Fibroblast of peridontal ligament (primary cell): ENCODE measurements around the gene SIGLEC12.
"Not testable (repeated sequence)": the region's sequence is repeated elsewhere in the genome, so short reads cannot be mapped to it uniquely, and the experiment has no call there.

Experiments used
- DNase-seq: peaks from one replicate; pipeline ENCODE4 v3.0.0-alpha.2; 2010; ENCODE audit errors: extremely low read depth

Gene SIGLEC12

DNA sequence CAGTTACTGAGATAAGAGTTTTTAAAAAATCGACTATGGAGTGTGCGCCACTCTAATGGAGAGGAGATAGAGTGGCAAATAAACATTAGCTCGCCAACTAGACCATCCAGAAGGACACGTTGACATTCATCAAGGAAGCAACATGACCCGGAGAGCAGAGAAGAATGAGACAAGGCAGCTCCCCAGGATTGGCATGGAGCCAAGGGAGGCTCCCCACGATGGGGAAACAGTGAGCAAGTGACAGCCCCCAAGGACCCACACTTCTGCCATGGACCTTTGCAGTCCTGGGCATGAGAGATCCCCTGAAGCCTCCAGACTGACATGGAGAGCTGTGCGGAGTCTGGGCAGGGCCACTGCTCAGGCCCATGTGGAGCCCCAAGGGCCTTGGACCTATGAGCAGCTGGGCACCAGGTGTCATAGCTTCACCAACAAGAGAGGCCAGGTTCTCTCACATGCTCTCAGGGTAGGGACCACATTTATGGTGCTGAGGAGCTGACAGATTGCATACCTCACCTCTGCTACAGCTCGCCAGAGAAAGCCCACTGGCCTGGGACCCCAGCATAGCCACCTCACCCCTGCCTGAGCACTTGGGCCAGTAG is 23.2 kb upstream of the SIGLEC12 start:
- no peak for DNase-seq

DNA sequence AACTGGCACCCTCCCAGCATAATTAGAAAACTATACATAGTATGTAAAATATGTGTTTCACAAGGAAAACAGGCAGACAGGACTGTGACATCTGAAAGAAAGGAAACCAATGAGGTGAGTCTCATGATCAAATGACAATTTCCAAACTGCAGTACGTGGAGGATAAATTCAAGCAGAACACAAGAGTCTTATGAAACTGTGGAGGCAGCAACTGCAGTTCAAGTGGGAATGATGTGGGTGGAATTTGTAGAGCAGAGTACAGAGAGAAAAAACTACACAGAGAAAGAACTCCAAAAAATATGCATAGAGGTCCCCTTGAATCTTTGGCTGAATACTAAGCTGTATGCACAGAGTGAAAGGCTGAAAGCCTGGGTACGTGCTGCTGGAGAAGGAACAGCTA is 20.2 kb upstream of the SIGLEC12 start:
- DNase-seq: no peak

DNA sequence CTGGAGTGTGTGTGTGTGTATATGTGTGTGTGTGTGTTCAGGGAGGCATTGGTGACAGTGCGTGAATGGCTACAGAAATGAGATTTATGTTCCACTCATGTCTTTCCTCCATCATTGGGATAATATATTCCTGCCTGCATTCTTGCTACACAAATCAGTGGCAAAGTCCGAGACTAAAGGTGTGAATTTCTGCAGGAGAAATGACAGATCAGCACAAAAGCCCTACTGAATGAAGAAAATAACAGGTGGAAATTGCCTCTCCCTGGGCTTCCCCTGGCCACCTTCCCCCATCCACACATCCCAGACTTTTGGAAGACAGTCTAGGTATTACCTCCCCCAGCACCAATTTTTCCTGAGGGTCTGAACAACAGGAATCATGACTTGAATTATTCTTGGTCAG is 19.8 kb upstream of the SIGLEC12 start:
- no peak for DNase-seq

DNA sequence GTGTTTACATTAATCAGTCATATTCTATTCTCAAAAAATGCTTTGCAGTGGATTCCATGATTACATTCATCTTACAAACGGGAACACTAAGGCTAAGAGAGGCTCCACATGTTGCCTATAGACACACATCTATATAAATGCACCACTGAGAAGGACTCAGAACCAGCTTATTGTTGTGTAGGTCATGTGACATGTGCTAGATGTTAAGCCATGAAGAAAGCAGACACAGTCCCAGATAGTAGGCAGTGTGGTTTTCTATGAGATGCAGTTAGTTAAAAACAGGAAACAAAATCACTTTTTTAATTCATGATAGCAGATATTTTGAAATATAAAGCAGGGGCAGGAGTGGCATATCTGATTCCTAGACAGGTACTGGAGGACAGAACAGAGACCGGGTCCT is 19.1 kb upstream of the SIGLEC12 start:
- DNase-seq: no peak

- DNase-seq: peak; percentile 66
Measured at GRCh38 chr19:51514866-51515481, 13.4 kb upstream of the SIGLEC12 start.

- no peak for DNase-seq
Measured at GRCh38 chr19:51513968-51514367, 12.4 kb upstream of the SIGLEC12 start.

DNA sequence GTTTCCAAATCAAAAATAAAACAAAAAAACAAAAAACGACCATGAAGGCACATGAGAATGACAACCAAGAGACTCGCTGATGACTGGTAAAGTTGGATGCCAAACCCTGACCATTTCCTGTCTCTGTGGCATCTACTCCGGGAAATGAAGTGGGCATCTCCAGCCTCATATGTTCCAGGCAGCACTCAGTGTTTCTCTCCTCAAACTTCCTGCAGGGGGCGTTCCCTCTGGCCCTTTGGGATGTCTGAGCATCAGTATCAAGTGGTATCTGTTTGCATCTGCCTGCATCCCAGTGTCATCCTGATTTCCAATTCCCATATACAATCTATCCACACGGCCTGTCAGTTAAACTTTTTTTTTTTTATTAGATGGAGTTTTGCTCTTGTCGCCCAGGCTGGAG is 9.8 kb upstream of the SIGLEC12 start:
- DNase-seq: no peak

GRCh38 chr19:51509823-51510660 is 8.4 kb upstream of the SIGLEC12 start:
- no peak for DNase-seq

GRCh38 chr19:51508059-51508733 is 6.6 kb upstream of the SIGLEC12 start:
- DNase-seq: no peak

DNA sequence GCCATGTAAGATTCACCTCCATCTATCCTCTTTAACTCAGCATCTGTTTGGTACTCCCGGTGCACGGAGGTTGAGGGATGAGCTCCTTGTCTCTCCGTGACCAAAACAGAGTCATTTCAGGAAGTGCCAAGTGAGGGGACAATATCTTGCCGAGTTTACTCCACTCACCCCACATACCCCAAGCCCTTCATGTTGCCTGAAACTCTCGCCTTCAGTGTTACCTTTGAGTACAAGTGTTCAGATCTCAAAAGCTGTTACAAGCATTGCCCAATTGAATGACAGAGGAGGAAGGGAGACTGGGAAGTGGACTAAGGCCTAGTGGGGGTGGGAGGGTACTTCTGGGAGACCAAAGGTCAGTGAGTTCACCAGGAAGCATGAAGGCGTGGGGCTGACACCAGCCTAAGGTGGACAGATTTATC is 6.0 kb upstream of the SIGLEC12 start:
- DNase-seq: no peak

GRCh38 chr19:51507192-51507591 is 5.6 kb upstream of the SIGLEC12 start:
- no peak for DNase-seq

DNA sequence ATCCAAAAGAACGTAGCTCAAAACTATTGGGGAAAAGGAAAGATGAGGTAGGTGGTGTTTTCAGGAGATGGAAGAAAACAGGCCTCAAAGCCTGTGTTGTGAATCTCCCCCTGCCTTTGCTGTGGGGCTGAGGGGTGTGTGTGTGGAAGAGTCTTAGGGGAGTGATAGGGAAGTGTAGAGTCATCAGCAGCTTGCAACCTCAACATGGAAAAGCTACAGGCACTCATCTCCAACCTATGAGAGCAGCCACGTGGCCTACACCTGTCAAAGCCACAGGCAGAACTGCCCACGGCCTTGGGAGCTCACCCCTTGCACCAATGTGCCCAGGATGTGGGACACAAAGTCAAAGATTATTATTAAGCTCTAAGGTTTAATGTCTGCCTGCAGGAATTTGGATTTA is 4.3 kb upstream of the SIGLEC12 start:
- no peak for DNase-seq

DNA sequence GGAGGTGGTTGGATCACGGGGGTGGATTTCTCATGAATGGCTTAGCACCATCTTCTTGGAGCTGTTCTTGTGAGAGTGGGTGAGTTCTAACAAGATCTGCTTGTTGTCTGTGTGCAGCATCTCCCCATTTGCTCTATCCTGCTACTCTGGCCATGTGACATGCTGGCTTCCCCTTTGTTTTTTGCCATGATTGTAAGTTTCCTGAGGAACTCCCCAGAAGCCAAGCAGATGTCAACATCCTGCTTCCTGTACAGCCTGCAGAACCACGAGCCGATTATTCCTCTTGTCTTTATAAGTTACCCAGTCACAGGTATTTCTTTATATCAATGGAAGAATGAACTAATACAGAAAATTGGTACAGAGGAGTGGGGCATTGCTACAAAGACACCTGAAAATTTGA is 2.3 kb upstream of the SIGLEC12 start:
- no peak for DNase-seq

DNA sequence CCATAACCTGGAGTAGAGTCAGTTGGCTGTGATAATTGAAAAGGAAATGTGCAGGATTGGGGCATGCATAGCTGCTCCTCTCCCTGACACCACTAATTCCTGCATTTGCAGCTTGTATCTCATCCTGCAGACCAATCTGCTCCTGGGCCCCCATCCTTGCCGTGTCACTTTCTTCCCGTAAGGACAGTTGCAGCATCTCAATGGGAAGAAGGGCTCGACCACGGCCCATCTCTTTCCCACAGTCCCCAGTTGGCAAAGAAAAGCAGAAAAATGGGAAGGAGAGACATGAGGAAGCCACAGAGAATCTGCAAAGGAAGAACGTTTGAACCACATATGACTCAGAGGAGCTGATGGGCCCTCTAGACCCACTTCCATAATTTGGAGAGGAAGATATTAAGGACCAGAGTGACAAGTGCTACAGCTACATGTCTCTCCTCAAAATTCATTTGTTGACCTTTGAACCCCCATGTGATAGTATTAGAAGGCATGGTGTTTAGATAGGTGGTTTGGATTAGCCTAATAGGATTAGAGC is 1.8 kb upstream of the SIGLEC12 start:
- no peak for DNase-seq

DNA sequence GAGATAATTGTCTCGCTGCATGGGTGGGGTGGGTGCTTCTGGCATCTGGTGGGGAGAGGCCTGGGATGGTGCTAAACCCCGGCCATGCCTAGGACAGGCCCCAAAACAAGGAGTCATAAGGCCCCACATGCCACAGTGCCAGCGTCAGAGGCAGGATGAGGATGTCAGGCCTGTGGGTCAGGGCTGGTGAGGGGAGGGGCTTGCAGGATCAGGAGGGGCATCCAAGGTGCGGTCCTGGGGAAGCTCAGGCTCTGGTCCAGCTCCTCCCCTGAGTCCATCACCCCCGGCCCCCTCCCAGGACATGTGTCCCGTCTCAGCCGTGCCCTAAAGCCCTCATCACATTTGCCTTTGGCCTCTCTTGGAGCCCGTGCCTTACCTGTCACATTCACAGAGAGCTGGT is 669 bp downstream of the SIGLEC12 start:
- DNase-seq: not testable (repeated sequence)

- no peak for DNase-seq
Measured at GRCh38 chr19:51497666-51498065, 3.9 kb downstream of the SIGLEC12 start.

DNA sequence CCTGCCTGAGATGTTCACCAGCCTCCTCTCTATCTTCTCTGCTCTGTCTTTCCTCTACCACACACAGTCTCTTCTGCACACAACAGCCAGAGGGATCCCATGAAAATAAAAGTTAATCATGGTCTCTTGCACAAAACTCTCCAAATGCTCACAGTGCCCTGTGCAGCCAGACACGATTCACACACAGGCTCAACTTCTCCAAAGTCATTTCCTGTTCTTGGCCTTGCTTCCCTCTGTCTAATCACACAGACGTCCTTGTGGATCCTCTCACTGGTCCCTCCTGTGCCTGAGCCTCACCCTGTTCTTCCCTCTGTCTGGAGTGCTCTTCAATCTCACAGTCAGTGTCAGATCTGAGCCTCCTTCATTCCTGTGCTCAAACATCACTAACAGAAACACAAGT is 7.8 kb downstream of the SIGLEC12 start:
- DNase-seq: no peak

- no peak for DNase-seq
Measured at GRCh38 chr19:51491586-51491985, 10.0 kb downstream of the SIGLEC12 start.

DNA sequence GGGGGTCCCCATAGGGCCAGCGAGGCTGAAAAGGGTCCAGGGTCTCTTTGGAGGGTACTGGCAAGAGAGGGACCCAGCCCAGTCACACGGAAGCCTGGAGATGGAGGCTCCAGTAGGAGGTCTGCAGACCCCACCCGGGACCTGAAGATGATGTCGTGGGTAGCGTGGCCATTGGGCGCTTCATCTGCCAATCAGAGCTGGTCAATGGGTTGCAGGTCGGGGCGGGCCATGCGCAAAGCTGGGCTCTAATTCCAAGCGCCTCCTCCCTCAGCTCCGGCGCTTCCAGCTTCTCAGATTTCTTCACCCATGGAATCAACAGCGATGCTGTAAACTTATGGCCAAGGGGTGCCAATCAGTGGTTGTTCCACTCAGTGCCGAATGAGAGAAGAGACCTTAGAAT is 10.9 kb downstream of the SIGLEC12 start:
- no peak for DNase-seq

DNA sequence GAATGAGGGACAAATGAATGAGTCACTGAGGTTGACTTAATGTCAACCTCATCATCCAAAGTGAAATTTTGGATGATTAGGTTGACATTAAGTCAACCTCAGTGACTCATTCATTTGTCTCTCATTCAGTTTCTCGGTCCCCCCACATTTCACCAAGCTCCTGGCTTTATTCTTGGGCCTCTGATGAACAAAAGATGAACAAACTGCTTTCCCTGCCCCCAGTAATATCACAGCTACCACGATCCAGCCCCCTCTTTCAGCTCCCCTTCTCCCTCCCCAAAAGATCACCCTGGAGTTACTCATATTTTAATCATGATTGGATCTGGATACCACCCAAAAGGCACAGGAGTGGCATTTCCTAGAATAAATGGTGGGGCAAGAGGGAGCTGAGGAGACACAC is 12.5 kb downstream of the SIGLEC12 start:
- no peak for DNase-seq

DNA sequence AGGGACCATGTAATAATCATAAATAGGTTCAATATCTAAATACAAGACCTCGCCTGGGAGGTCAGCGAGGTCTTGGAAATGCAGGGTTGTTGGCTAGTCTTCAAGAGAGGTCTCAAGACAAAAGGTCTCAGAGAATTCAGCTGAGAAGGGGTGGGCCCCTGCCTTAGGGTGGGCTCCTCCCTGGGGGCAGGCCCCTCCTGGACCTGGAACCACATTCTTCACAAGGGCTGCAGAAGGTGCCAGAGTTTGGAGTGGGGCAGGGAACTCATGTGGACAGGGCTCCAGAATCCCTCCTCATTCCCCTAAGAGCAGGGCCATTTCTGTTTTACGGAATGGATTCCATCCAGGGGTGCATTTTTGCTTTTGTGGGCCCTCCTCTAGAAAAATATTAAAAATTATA is 13.1 kb downstream of the SIGLEC12 start:
- DNase-seq: no peak

- DNase-seq: no peak
Measured at GRCh38 chr19:51485960-51486660, 15.5 kb downstream of the SIGLEC12 start.
